GM18520 (cell line): ENCODE results near the gene IL3RA.
A peak's percentile ranks its signal among the peaks of the same experiment; 100 is the strongest.

Source experiments
- ATAC-seq: cut with Tn5 transposase; IDR thresholded peaks from one replicate; pipeline ENCODE4 v1.9.1; 2021; ENCODE audit not compliant: unreplicated experiment

The IL3RA gene

GRCh38 chrX:1380672-1381233, 44.2 kb downstream of the IL3RA start:
- no peak for ATAC-seq

GRCh38 chrX:1384658-1385252, 48.2 kb downstream of the IL3RA start:
- no peak for ATAC-seq

- no peak for ATAC-seq
These were observed 49.0 kb downstream of the IL3RA start for GRCh38 chrX:1385253-1386223.

- no peak for ATAC-seq
These were observed 49.9 kb downstream of the IL3RA start for GRCh38 chrX:1386338-1387127.

- no peak for ATAC-seq
These were observed 50.7 kb downstream of the IL3RA start for GRCh38 chrX:1387141-1387776.

GRCh38 chrX:1388651-1389050, 52.1 kb downstream of the IL3RA start:
- ATAC-seq: no peak

GRCh38 chrX:1389181-1389992, 52.8 kb downstream of the IL3RA start:
- no peak for ATAC-seq

GRCh38 chrX:1389993-1390285, 53.4 kb downstream of the IL3RA start:
- no peak for ATAC-seq

- ATAC-seq: no peak
These were observed 54.2 kb downstream of the IL3RA start for GRCh38 chrX:1390621-1391369.

GRCh38 chrX:1391370-1391706, 54.8 kb downstream of the IL3RA start:
- no peak for ATAC-seq

GRCh38 chrX:1391707-1392375, 55.3 kb downstream of the IL3RA start, which contains the start of gene SLC25A6:
SLC25A6 (minus strand) TSS chrX:1392113; CDS start chrX:1392009, 104 bp downstream.
- peak; percentile 94 for ATAC-seq

- ATAC-seq: no peak
These were observed 55.9 kb downstream of the IL3RA start for GRCh38 chrX:1392376-1393068.

- no peak for ATAC-seq
These were observed 57.5 kb downstream of the IL3RA start for GRCh38 chrX:1393871-1394615.

- ATAC-seq: no peak
These were observed 58.3 kb downstream of the IL3RA start for GRCh38 chrX:1394731-1395501.

GRCh38 chrX:1395646-1396216, 59.1 kb downstream of the IL3RA start:
- no peak for ATAC-seq

- ATAC-seq: no peak
These were observed 60.4 kb downstream of the IL3RA start for GRCh38 chrX:1397001-1397400.
